Neuronal stem cell (in vitro differentiated cells): Measurements from ENCODE around the gene SEMA4G.

Experiments used
- DNase-seq: peaks from one replicate; pipeline ENCODE4 v3.0.0-alpha.2; 2013; ENCODE audit warnings: low spot score
- H2AFZ ChIP-seq: one replicate; pipeline ENCODE4 v1.6.1; 2013; ENCODE audit warnings: mild to moderate bottlenecking, low read length, inconsistent platforms
- H2AK5ac ChIP-seq: 2 replicates; pipeline ENCODE4 v1.6.1; 2013; ENCODE audit warnings: low read depth, mild to moderate bottlenecking, inconsistent platforms, low read length, moderate library complexity, mixed read lengths
- H2BK120ac ChIP-seq: 2 replicates; pipeline ENCODE4 v1.6.1; 2013; ENCODE audit warnings: low read depth, mild to moderate bottlenecking, inconsistent platforms, low read length, moderate library complexity, mixed read lengths
- H2BK12ac ChIP-seq: one replicate; pipeline ENCODE4 v1.6.1; 2013; ENCODE audit warnings: low read length, inconsistent platforms
- H2BK15ac ChIP-seq: 2 replicates; pipeline ENCODE4 v1.6.1; 2013; ENCODE audit warnings: mild to moderate bottlenecking, low read length, inconsistent platforms, mixed read lengths
- H2BK5ac ChIP-seq: one replicate; pipeline ENCODE4 v1.6.1; 2013; ENCODE audit warnings: inconsistent platforms, mild to moderate bottlenecking, low read length, moderate library complexity
- H3K14ac ChIP-seq: one replicate; pipeline ENCODE4 v1.6.1; 2013; ENCODE audit warnings: low read length, inconsistent platforms
- H3K18ac ChIP-seq: 2 replicates; pipeline ENCODE4 v1.6.1; 2013; ENCODE audit warnings: low read length, inconsistent platforms
- H3K23ac ChIP-seq: 2 replicates; pipeline ENCODE4 v1.6.1; 2013; ENCODE audit warnings: low read depth, mild to moderate bottlenecking, mixed read lengths, low read length, inconsistent platforms; ENCODE audit not compliant: poor library complexity
- H3K27ac ChIP-seq: replicated peaks from 3 replicates; pipeline ENCODE4 v1.5.1; 2013; ENCODE audit warnings: low read length, inconsistent platforms
- H3K27me3 ChIP-seq, 3 experiments: 2 replicates each; pipeline ENCODE4 v1.6.1; 2013; ENCODE audit warnings: low read length in 3 of 3, mild to moderate bottlenecking in 2 of 3, inconsistent platforms in 1 of 3, low read depth in 1 of 3, mixed read lengths in 1 of 3, moderate library complexity in 1 of 3; ENCODE audit not compliant: control insufficient read depth in 3 of 3, insufficient read depth in 3 of 3
- H3K36me3 ChIP-seq, 2 donors: replicated peaks in 1 of 2; 2 replicates each; pipeline ENCODE4 v1.6.1; 2013; ENCODE audit warnings: low read length in 2 of 2; ENCODE audit not compliant: control insufficient read depth in 2 of 2, insufficient read depth in 2 of 2
- H3K4ac ChIP-seq: 2 replicates; pipeline ENCODE4 v1.6.1; 2013; ENCODE audit warnings: inconsistent platforms, mild to moderate bottlenecking, low read length, moderate library complexity
- H3K4me1 ChIP-seq, 2 donors: 1 replicate in 1 of 2; 2 replicates in 1 of 2; pipeline ENCODE4 v1.6.1; 2013; ENCODE audit warnings: low read length in 2 of 2, low read depth in 1 of 2; ENCODE audit not compliant: control insufficient read depth in 2 of 2, insufficient read depth in 1 of 2
- H3K4me2 ChIP-seq: one replicate; pipeline ENCODE4 v1.6.1; 2013; ENCODE audit warnings: mild to moderate bottlenecking, low read length, inconsistent platforms; ENCODE audit not compliant: insufficient read depth, poor library complexity, severe bottlenecking
- H3K4me3 ChIP-seq, 2 donors: 2 replicates each; pipeline ENCODE4 v1.5.1; 2013; ENCODE audit warnings: low read length in 2 of 2, mild to moderate bottlenecking in 2 of 2, inconsistent platforms in 1 of 2, moderate library complexity in 1 of 2
- H3K79me1 ChIP-seq: one replicate; pipeline ENCODE4 v1.6.1; 2013; ENCODE audit warnings: low read depth, mild to moderate bottlenecking, inconsistent platforms, low read length, moderate library complexity
- H3K9ac ChIP-seq: one replicate; pipeline ENCODE4 v1.6.1; 2013; ENCODE audit warnings: mild to moderate bottlenecking, low read depth, low read length, inconsistent platforms; ENCODE audit not compliant: poor library complexity
- H3K9me3 ChIP-seq, 2 donors: replicated peaks in 1 of 2; 2 replicates each; pipeline versions ENCODE3 to v1.6.1; 2013; ENCODE audit warnings: low read length in 2 of 2, mild to moderate bottlenecking in 2 of 2, inconsistent platforms in 1 of 2, low read depth in 1 of 2, mixed read lengths in 1 of 2, moderate library complexity in 1 of 2; ENCODE audit not compliant: control insufficient read depth in 2 of 2, insufficient read depth in 1 of 2
- H4K8ac ChIP-seq: one replicate; pipeline ENCODE4 v1.6.1; 2013; ENCODE audit warnings: low read depth, mild to moderate bottlenecking, inconsistent platforms, low read length, moderate library complexity
- H4K91ac ChIP-seq: one replicate; pipeline ENCODE4 v1.6.1; 2013; ENCODE audit warnings: low read length, low read depth, mild to moderate bottlenecking, inconsistent platforms; ENCODE audit not compliant: poor library complexity
- WGBS, 2 donors: extraction: QIAGEN DNeasy Blood & Tissue Kit; methylation state at CpG; one replicate each; pipeline ENCODE4 v1.1.7; 2013; ENCODE audit warnings: missing lambda C conversion rate in 2 of 2, mixed read lengths in 1 of 2; ENCODE audit not compliant: insufficient read length in 2 of 2, insufficient replicate concordance in 1 of 2; ENCODE audit errors: extremely low coverage in 2 of 2; 5-methylcytosine and 5-hydroxymethylcytosine counted together

SEMA4G gene

GRCh38 chr10:100928039-100928438 is 41.3 kb upstream of the SEMA4G start:
- no peak for DNase-seq
- Histone ChIP-seq H3K36me3 (peaks cover 14 to 99% of the 10 kb centered on the region in 2 donors), H3K4me2 (no peak overlapping the region), H3K9me3 (no peaks in the 10 kb centered on the region), H2AFZ (no peak overlapping the region), H2BK120ac (no peak overlapping the region), H2BK5ac (no peak overlapping the region), H3K27me3 (no peaks in the 10 kb centered on the region), H2AK5ac (no peak overlapping the region), H4K8ac (no peak overlapping the region), H3K14ac (no peak overlapping the region), H3K23ac (no peak overlapping the region), H3K27ac (no peak overlapping the region), H2BK15ac (no peak overlapping the region), H3K9ac (no peak overlapping the region), H3K4me3 (no peak overlapping the region), H3K4ac (no peak overlapping the region), H2BK12ac (no peak overlapping the region), H3K79me1 (no peaks in the 10 kb centered on the region), H4K91ac (no peak overlapping the region), H3K18ac (no peak overlapping the region), H3K4me1 (no peaks in the 10 kb centered on the region)
- WGBS, 2 donors = no CpG with 5 or more reads among the region's 1 CpG

GRCh38 chr10:100930368-100930767 is 38.9 kb upstream of the SEMA4G start:
- no peak overlapping the region for H3K18ac ChIP-seq
- H2BK5ac ChIP-seq = no peak overlapping the region
- H3K23ac ChIP-seq = no peak overlapping the region
- no peak overlapping the region for H2AFZ ChIP-seq
- no peak overlapping the region for H4K91ac ChIP-seq
- peaks cover 6 to 93% of the 10 kb centered on the region in 2 donors for H3K36me3 ChIP-seq
- H2AK5ac ChIP-seq = no peak overlapping the region
- no peak overlapping the region for H3K4me2 ChIP-seq
- H4K8ac ChIP-seq = no peak overlapping the region
- H2BK15ac ChIP-seq = no peak overlapping the region
- H3K9me3 ChIP-seq = no peaks in the 10 kb centered on the region
- no peak overlapping the region for H3K9ac ChIP-seq
- no peak overlapping the region for H3K27ac ChIP-seq
- H3K27me3 ChIP-seq = no peaks in the 10 kb centered on the region
- no peak overlapping the region for H2BK12ac ChIP-seq
- no peak overlapping the region for H3K14ac ChIP-seq
- no peak for DNase-seq
- no peaks in the 10 kb centered on the region for H3K4me1 ChIP-seq
- no peaks in the 10 kb centered on the region for H3K79me1 ChIP-seq
- H3K4ac ChIP-seq = no peak overlapping the region
- no peak overlapping the region for H2BK120ac ChIP-seq
- H3K4me3 ChIP-seq = no peak overlapping the region

GRCh38 chr10:100934084-100934659 is 35.1 kb upstream of the SEMA4G start:
- Histone ChIP-seq H2BK15ac (no peak overlapping the region), H3K4me3 (no peak overlapping the region), H2AFZ (no peak overlapping the region), H3K4me2 (no peak overlapping the region), H2BK12ac (no peak overlapping the region), H3K18ac (no peak overlapping the region), H3K36me3 (peaks cover 8 to 91% of the 10 kb centered on the region in 2 donors), H3K4me1 (no peaks in the 10 kb centered on the region), H4K8ac (no peak overlapping the region), H3K14ac (no peak overlapping the region), H3K27me3 (no peaks in the 10 kb centered on the region), H4K91ac (no peak overlapping the region), H3K23ac (no peak overlapping the region), H3K4ac (no peak overlapping the region), H2AK5ac (no peak overlapping the region), H3K9me3 (no peaks in the 10 kb centered on the region), H3K9ac (no peak overlapping the region), H3K79me1 (no peaks in the 10 kb centered on the region), H2BK5ac (no peak overlapping the region), H3K27ac (no peak overlapping the region), H2BK120ac (no peak overlapping the region)
- WGBS, 2 donors = no CpG with 5 or more reads among the region's 3 CpGs
- DNase-seq = no peak

- H2BK5ac ChIP-seq = no peak overlapping the region
- H3K27me3 ChIP-seq = no peaks in the 10 kb centered on the region
- no peaks in the 10 kb centered on the region for H3K9me3 ChIP-seq
- no peak overlapping the region for H3K23ac ChIP-seq
- no peak overlapping the region for H3K4ac ChIP-seq
- no peak overlapping the region for H4K8ac ChIP-seq
- H2BK15ac ChIP-seq = no peak overlapping the region
- no peak overlapping the region for H2AK5ac ChIP-seq
- H3K18ac ChIP-seq = no peak overlapping the region
- no peak overlapping the region for H2BK120ac ChIP-seq
- H3K9ac ChIP-seq = no peak overlapping the region
- H2AFZ ChIP-seq = no peak overlapping the region
- H3K14ac ChIP-seq = no peak overlapping the region
- H3K4me1 ChIP-seq = no peaks in the 10 kb centered on the region
- no peak overlapping the region for H2BK12ac ChIP-seq
- DNase-seq = no peak
- no peak overlapping the region for H3K4me3 ChIP-seq
- H3K36me3 ChIP-seq = peaks cover 4 to 92% of the 10 kb centered on the region in 2 donors
- H3K79me1 ChIP-seq = no peaks in the 10 kb centered on the region
- no peak overlapping the region for H4K91ac ChIP-seq
- no peak overlapping the region for H3K4me2 ChIP-seq
- H3K27ac ChIP-seq = no peak overlapping the region
Observed at GRCh38 chr10:100939763-100940344, 29.4 kb upstream of the SEMA4G start.
